Common myeloid progenitor, CD34-positive (primary cell): ENCODE results near the gene CCDC3.
"Not testable (repeated sequence)": the region's sequence is repeated elsewhere in the genome, so short reads cannot be mapped to it uniquely, and the experiment has no call there.

ENCODE experiments used
- CTCF ChIA-PET: fragments of 350-600 bp; sonication (Branson Sonifier 250); formaldehyde crosslinking; loops from one replicate; lab custom pipeline; 2021; ENCODE audit warnings: antibody characterized with exemption; lab: Charles Lee
- POLR2A ChIA-PET: fragments of 350-600 bp; sonication (Branson Sonifier 250); formaldehyde crosslinking; loops from one replicate; lab custom pipeline; 2021; ENCODE audit warnings: antibody characterized with exemption; lab: Charles Lee
- DNase-seq, 3 donors: peaks; one replicate each; pipeline versions ENCODE4 v3.0.0 to v3.0.0-alpha.2; 2013
- H3K27ac ChIP-seq, 2 experiments: 1 replicate in 1 of 2; 2 replicates in 1 of 2; pipeline ENCODE4 v1.7.0; 2013; ENCODE audit warnings: inconsistent platforms in 2 of 2, low read length in 2 of 2, mild to moderate bottlenecking in 2 of 2, low read depth in 1 of 2, moderate library complexity in 1 of 2; ENCODE audit not compliant: severe bottlenecking in 2 of 2, insufficient read depth in 1 of 2, poor library complexity in 1 of 2
- H3K27me3 ChIP-seq, 5 experiments: replicated peaks in 2 of 5; 1 replicate in 3 of 5; 2 replicates in 2 of 5; pipeline versions ENCODE4 v1.6.1 to v1.7.0; 2013; ENCODE audit warnings: low read length in 4 of 5, mild to moderate bottlenecking in 2 of 5, moderate library complexity in 2 of 5, inconsistent platforms in 1 of 5; ENCODE audit not compliant: insufficient read depth in 5 of 5, control insufficient read depth in 4 of 5
- H3K36me3 ChIP-seq, 4 experiments: 1 replicate in 2 of 4; 2 replicates in 2 of 4; pipeline versions ENCODE4 v1.6.1 to v1.7.0; 2013; ENCODE audit warnings: low read length in 3 of 4, control low read depth in 1 of 4, mild to moderate bottlenecking in 1 of 4; ENCODE audit not compliant: control insufficient read depth in 4 of 4, insufficient read depth in 4 of 4
- H3K4me1 ChIP-seq, 4 experiments: 1 replicate in 3 of 4; 2 replicates in 1 of 4; pipeline versions ENCODE4 v1.6.1 to v1.7.1; 2013; ENCODE audit warnings: low read length in 3 of 4, mild to moderate bottlenecking in 3 of 4, control low read depth in 1 of 4, inconsistent platforms in 1 of 4, moderate library complexity in 1 of 4; ENCODE audit not compliant: control insufficient read depth in 4 of 4, insufficient read depth in 4 of 4; ENCODE audit errors: control extremely low read depth in 1 of 4
- H3K4me3 ChIP-seq, 7 experiments: 1 replicate in 4 of 7; 2 replicates in 3 of 7; pipeline versions ENCODE4 v1.5.1 to v1.7.0; 2013; ENCODE audit warnings: mild to moderate bottlenecking in 7 of 7, low read length in 6 of 7, moderate library complexity in 6 of 7, inconsistent platforms in 2 of 7, low read depth in 2 of 7, control low read depth in 1 of 7; ENCODE audit not compliant: insufficient read depth in 4 of 7, control insufficient read depth in 1 of 7; ENCODE audit errors: extremely low read depth in 1 of 7
- H3K9me3 ChIP-seq, 5 experiments: 1 replicate in 4 of 5; 2 replicates in 1 of 5; pipeline versions ENCODE4 v1.6.1 to v1.7.1; 2013; ENCODE audit warnings: low read length in 4 of 5, mild to moderate bottlenecking in 2 of 5, inconsistent platforms in 1 of 5, low read depth in 1 of 5, moderate library complexity in 1 of 5; ENCODE audit not compliant: control insufficient read depth in 4 of 5, insufficient read depth in 2 of 5; ENCODE audit errors: control extremely low read depth in 1 of 5
- WGBS: methylation state at CpG from one replicate; pipeline ENCODE4 v1.1.5; 2013; ENCODE audit not compliant: insufficient coverage; 5-methylcytosine and 5-hydroxymethylcytosine counted together

CCDC3 gene

DNA sequence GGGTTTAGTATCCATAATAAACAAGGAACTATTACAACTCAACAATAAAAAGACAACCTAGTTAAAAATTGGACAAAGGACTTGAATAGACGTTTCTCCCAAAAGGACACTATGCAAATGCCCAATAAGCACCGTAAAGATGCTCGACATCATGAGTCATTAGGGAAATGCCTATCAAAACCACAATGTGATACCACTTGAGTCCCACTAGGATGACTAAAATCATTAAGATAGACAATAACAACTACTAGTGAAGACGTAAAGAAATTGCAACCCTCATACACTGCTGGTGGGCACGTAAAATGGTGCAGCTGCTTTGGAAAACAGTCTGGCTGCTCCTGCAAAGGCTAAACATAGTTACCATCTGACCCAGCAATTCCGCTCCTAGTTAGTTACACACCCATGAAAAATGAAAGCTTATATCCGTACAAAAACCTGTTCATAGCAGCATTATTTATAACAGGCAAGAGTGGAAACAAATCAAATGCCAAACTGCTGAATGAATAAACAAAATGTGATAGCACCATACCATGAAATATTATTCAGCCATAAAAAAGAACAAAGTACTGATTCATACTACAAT is 17.3 kb downstream of the CCDC3 start:
- Histone ChIP-seq H3K9me3 (peaks cover 1 to 10% (median 4%) of the 10 kb centered on the region in 5 experiments), H3K27me3 (peaks cover 0 to 2% (median 0%) of the 10 kb centered on the region in 5 experiments), H3K36me3 (no peaks in the 10 kb centered on the region), H3K4me1 (peaks cover 0 to 12% (median 5%) of the 10 kb centered on the region in 4 experiments), H3K27ac (no peak overlapping the region), H3K4me3 (no peak overlapping the region)
- CTCF ChIA-PET: no interaction called here
- POLR2A ChIA-PET: no interaction called here
- peak in 1 of 3 donors; percentile 17 for DNase-seq
- 100% methylated on average over 1 of the region's 7 CpGs for WGBS

DNA sequence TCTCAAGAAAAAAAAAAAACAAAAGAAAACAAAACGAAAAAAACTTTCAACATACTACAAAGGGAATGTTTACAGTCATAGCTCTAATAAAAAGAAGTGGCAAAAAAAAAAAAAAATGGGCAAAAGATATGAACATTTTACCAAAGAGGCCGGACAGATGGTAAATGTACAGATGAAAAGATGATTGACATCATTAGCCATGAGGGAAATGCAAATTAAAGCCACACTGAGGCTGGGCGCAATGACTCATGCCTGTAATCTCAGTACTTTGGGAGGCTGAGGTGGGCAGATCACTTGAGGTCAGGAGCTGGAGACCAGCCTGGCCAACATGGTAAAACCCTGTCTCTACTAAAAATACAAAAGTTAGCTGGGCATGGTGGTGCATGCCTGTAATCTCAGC is 17.9 kb downstream of the CCDC3 start:
- DNase-seq, POLR2A ChIA-PET: not testable (repeated sequence)

DNA sequence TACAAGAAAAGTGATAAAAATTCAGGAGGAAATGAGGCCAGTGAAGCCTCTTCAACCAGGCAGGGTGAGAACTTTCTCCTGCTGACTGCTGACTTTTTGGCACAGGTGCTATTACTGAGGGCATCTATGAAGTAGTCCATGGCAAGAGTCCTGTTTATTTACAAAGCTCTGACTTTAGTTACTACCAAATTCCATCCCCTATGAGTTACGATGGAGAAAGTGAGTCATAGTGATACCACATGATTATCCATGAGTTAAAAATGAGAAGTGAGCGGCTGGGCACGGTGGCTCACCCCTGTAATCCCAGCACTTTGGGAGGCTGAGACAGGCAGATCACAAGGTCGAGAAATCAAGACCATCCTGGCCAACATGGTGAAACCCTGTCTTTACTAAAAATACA is 19.9 kb downstream of the CCDC3 start:
- ChIA-PET CTCF (interaction anchor here (0.8 to 2.0 kb wide), 2 partner anchors 14 to 15 kb away, joined by 3 to 6 read pairs; no protein-coding TSS in a partner anchor), POLR2A (no interaction called here)
- peaks cover 0 to 2% (median 0%) of the 10 kb centered on the region in 5 experiments for H3K27me3 ChIP-seq
- H3K36me3 ChIP-seq: no peaks in the 10 kb centered on the region
- no peak overlapping the region for H3K27ac ChIP-seq
- H3K4me1 ChIP-seq: peaks cover 0 to 17% (median 6%) of the 10 kb centered on the region in 4 experiments
- no peak overlapping the region for H3K4me3 ChIP-seq
- H3K9me3 ChIP-seq: peaks cover 1 to 10% (median 4%) of the 10 kb centered on the region in 5 experiments
- peak in 2 of 3 donors; percentile 16 to 24 for DNase-seq
- WGBS: 83% methylated on average over 2 of the region's 4 CpGs

More for the DNA sequence above, 17.9 kb downstream of the CCDC3 start:
- H3K27ac ChIP-seq, H3K27me3 ChIP-seq, CTCF ChIA-PET, H3K4me3 ChIP-seq, H3K36me3 ChIP-seq, H3K9me3 ChIP-seq: not testable (repeated sequence)
- 86% methylated on average over 1 of the region's 3 CpGs for WGBS
- H3K4me1 ChIP-seq: peaks cover 0 to 12% (median 5%) of the 10 kb centered on the region in 4 experiments

DNA sequence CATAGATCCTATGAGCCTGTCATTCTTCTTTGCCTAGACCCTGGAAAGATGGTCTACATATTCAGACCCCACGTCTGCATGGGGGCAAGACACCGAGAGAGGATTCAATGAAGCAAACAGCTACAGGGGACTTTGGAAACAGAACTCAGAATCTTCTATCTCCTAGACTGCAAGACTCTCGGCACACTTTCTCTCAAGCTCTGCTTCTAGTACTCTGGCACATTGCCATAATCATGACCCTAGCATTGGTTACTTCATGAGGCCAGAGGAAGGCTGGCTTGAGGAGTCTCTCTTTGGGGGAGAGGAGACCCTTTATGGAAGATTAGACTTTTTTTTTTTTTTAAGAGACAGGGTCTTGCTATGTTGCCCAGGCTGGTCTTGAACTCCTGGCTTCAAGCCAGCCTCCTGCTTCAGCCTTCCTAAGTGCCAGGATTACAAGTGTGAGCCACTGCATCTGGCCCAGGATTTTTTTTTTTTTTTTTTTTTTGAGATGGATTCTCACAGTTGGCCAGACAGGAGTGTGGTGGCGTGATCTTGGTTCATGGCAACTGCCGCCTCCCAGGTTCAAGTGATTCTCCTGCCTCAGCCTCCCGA is 20.7 kb downstream of the CCDC3 start:
- Histone ChIP-seq H3K36me3 (no peaks in the 10 kb centered on the region), H3K9me3 (peaks cover 1 to 10% (median 4%) of the 10 kb centered on the region in 5 experiments), H3K27ac (no peak overlapping the region), H3K4me1 (peaks cover 0 to 17% (median 6%) of the 10 kb centered on the region in 4 experiments), H3K4me3 (peak overlapping the region in 1 of 7 experiments; percentile 40), H3K27me3 (peaks cover 0 to 2% (median 0%) of the 10 kb centered on the region in 5 experiments)
- ChIA-PET CTCF (interaction anchor here (1.0 to 2.0 kb wide), 2 partner anchors 8 to 13 kb away, joined by 3 to 6 read pairs; no protein-coding TSS in a partner anchor), POLR2A (no interaction called here)
- no peak for DNase-seq
- WGBS: 93% methylated on average over 3 of the region's 6 CpGs

DNA sequence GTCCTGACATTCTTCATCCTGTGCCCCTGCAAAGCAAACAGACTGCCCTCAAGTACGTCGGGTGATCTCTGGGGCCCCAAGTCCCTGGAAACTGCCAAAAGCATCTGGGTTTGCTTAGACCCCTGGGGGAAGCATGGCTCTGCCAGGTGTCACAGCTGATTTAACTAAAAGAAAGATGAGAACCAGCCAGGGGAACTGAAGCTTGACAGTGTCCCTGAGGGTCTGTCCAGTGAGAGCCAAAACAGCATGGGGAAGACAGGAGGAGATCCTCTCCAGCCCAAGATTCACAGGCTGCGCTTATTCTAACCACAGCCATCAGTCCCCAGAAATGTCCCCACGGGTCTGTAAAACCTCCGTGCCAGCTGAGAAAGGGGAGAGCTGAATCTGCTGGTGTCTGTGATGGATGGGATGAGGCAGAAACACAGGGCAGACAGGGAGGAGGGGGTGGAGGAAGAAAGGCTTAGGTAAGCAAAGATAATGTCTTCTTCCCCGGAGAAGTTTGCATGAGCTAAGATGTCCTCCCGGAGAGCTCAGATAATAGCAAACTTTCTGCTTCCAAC is 21.3 kb downstream of the CCDC3 start:
- Histone ChIP-seq H3K36me3 (no peaks in the 10 kb centered on the region), H3K4me3 (peak overlapping the region in 1 of 7 experiments; percentile 40), H3K4me1 (peaks cover 0 to 17% (median 6%) of the 10 kb centered on the region in 4 experiments), H3K27me3 (peaks cover 0 to 2% (median 0%) of the 10 kb centered on the region in 5 experiments), H3K9me3 (peaks cover 1 to 7% (median 4%) of the 10 kb centered on the region in 5 experiments), H3K27ac (no peak overlapping the region)
- CTCF ChIA-PET: interaction anchor here (1.0 to 2.0 kb wide), 2 partner anchors 8 to 12 kb away, joined by 3 to 6 read pairs; no protein-coding TSS in a partner anchor
- WGBS: 63% methylated on average over 5 of the region's 7 CpGs
- POLR2A ChIA-PET: interaction anchor here (0.6 kb wide), 1 partner anchor 40 kb away, joined by 3 read pairs; no protein-coding TSS in a partner anchor
- peak in 2 of 3 donors; percentile 10 to 11 for DNase-seq

DNA sequence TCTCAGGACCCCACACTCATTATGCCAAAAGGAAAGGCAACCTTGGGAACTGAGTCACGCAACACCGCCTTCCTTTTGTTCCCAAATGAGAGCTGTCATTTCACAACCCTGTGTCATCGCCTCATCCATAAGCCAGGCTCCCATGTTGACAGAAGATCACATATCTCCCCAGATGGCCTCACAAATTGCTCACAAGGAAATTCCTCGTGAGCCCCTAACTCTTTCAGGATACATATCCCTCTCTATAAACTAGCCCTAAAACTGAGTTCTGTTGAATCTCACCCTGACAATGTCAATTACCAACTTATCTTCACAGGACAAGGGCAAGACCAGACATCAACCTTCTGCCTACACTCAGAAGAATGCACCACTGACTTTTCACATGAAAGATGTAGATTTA is 22.6 kb downstream of the CCDC3 start:
- ChIA-PET POLR2A (no interaction called here), CTCF (no interaction called here)
- H3K9me3 ChIP-seq: peaks cover 0 to 1% (median 0%) of the 10 kb centered on the region in 5 experiments
- no peaks in the 10 kb centered on the region for H3K36me3 ChIP-seq
- no peak overlapping the region for H3K4me3 ChIP-seq
- H3K4me1 ChIP-seq: peaks cover 0 to 17% (median 6%) of the 10 kb centered on the region in 4 experiments
- no peaks in the 10 kb centered on the region for H3K27me3 ChIP-seq
- DNase-seq: no peak
- no peak overlapping the region for H3K27ac ChIP-seq
- 100% methylated on average over 4 of the region's 4 CpGs for WGBS
